Effector memory CD4-positive, alpha-beta T cell (primary cell): ENCODE results near the gene TTC21A.
A peak's percentile ranks its signal among the peaks of the same experiment; 100 is the strongest.

Experiments
- DNase-seq, 3 donors: peaks; one replicate each; pipeline ENCODE4 v3.0.0-alpha.2; 2020
- H3K27ac ChIP-seq: 2 replicates; pipeline ENCODE4 v1.7.0; 2013; ENCODE audit warnings: mild to moderate bottlenecking, low read length, moderate library complexity; ENCODE audit not compliant: insufficient read depth, poor library complexity, severe bottlenecking
- H3K27me3 ChIP-seq: replicated peaks from 2 replicates; pipeline ENCODE4 v1.7.0; 2013; ENCODE audit warnings: mild to moderate bottlenecking, low read length; ENCODE audit not compliant: insufficient read depth, control insufficient read depth, poor library complexity, severe bottlenecking
- H3K36me3 ChIP-seq: 2 replicates; pipeline ENCODE4 v1.7.0; 2013; ENCODE audit warnings: mild to moderate bottlenecking, low read length, moderate library complexity; ENCODE audit not compliant: control insufficient read depth, insufficient read depth
- H3K4me1 ChIP-seq: 2 replicates; pipeline ENCODE4 v1.7.0; 2013; ENCODE audit warnings: low read length, mild to moderate bottlenecking; ENCODE audit not compliant: control insufficient read depth, insufficient read depth, poor library complexity, severe bottlenecking
- H3K4me3 ChIP-seq: 2 replicates; pipeline ENCODE4 v1.7.0; 2013; ENCODE audit warnings: low read length, low read depth, mild to moderate bottlenecking; ENCODE audit not compliant: insufficient read depth, poor library complexity, severe bottlenecking
- H3K9me3 ChIP-seq: 2 replicates; pipeline ENCODE4 v1.7.0; 2013; ENCODE audit warnings: mild to moderate bottlenecking, low read length, moderate library complexity; ENCODE audit not compliant: control insufficient read depth

The TTC21A gene

GRCh38 chr3:39149498-39150147 is 42.1 kb downstream of the TTC21A start:
- peaks cover 68% of the 10 kb centered on the region for H3K4me1 ChIP-seq
- H3K27me3 ChIP-seq, result no peaks in the 10 kb centered on the region
- DNase-seq, result no peak
- H3K9me3 ChIP-seq, result no peaks in the 10 kb centered on the region
- peak overlapping the region; percentile 99 for H3K27ac ChIP-seq
- H3K4me3 ChIP-seq, result no peak overlapping the region
- peaks cover 21% of the 10 kb centered on the region for H3K36me3 ChIP-seq

- peak overlapping the region; percentile 91 for H3K4me3 ChIP-seq
- no peaks in the 10 kb centered on the region for H3K27me3 ChIP-seq
- peak overlapping the region; percentile 99 for H3K27ac ChIP-seq
- H3K4me1 ChIP-seq, result peaks cover 68% of the 10 kb centered on the region
- DNase-seq, result no peak
- H3K9me3 ChIP-seq, result no peaks in the 10 kb centered on the region
- H3K36me3 ChIP-seq, result peaks cover 14% of the 10 kb centered on the region
Observed at GRCh38 chr3:39150148-39150802, 42.8 kb downstream of the TTC21A start.

GRCh38 chr3:39150803-39151631 is 43.5 kb downstream of the TTC21A start:
- peak; percentile 42 to 58 (median 54) for DNase-seq
- Histone ChIP-seq H3K36me3 (peaks cover 7% of the 10 kb centered on the region), H3K27me3 (no peaks in the 10 kb centered on the region), H3K4me1 (peaks cover 66% of the 10 kb centered on the region), H3K9me3 (no peaks in the 10 kb centered on the region), H3K4me3 (peak overlapping the region; percentile 91), H3K27ac (peak overlapping the region; percentile 99)

GRCh38 chr3:39153977-39154279 is 46.4 kb downstream of the TTC21A start:
- peaks cover 37% of the 10 kb centered on the region for H3K4me1 ChIP-seq
- peak overlapping the region; percentile 99 for H3K27ac ChIP-seq
- H3K4me3 ChIP-seq, result peak overlapping the region; percentile 49
- H3K27me3 ChIP-seq, result no peaks in the 10 kb centered on the region
- H3K36me3 ChIP-seq, result no peaks in the 10 kb centered on the region
- DNase-seq, result no peak
- H3K9me3 ChIP-seq, result no peaks in the 10 kb centered on the region

GRCh38 chr3:39154280-39155021 is 47.0 kb downstream of the TTC21A start:
- no peak for DNase-seq
- H3K4me3 ChIP-seq, result no peak overlapping the region
- peaks cover 32% of the 10 kb centered on the region for H3K4me1 ChIP-seq
- no peaks in the 10 kb centered on the region for H3K36me3 ChIP-seq
- H3K27me3 ChIP-seq, result no peaks in the 10 kb centered on the region
- H3K9me3 ChIP-seq, result no peaks in the 10 kb centered on the region
- peak overlapping the region; percentile 99 for H3K27ac ChIP-seq

GRCh38 chr3:39156421-39156820 is 48.9 kb downstream of the TTC21A start:
- DNase-seq, result no peak
- no peak overlapping the region for H3K4me3 ChIP-seq
- H3K9me3 ChIP-seq, result no peaks in the 10 kb centered on the region
- no peak overlapping the region for H3K27ac ChIP-seq
- no peaks in the 10 kb centered on the region for H3K36me3 ChIP-seq
- H3K27me3 ChIP-seq, result no peaks in the 10 kb centered on the region
- peaks cover 13% of the 10 kb centered on the region for H3K4me1 ChIP-seq

GRCh38 chr3:39157359-39157758 is 49.9 kb downstream of the TTC21A start:
- H3K27ac ChIP-seq, result no peak overlapping the region

GRCh38 chr3:39158148-39158715 is 50.8 kb downstream of the TTC21A start:
- no peaks in the 10 kb centered on the region for H3K9me3 ChIP-seq
- DNase-seq, result no peak
- H3K27me3 ChIP-seq, result no peaks in the 10 kb centered on the region
- no peak overlapping the region for H3K4me3 ChIP-seq
- no peaks in the 10 kb centered on the region for H3K36me3 ChIP-seq
- peaks cover 3% of the 10 kb centered on the region for H3K4me1 ChIP-seq
- no peak overlapping the region for H3K27ac ChIP-seq

More at GRCh38 chr3:39157359-39157758, 49.9 kb downstream of the TTC21A start:
- peaks cover 3% of the 10 kb centered on the region for H3K4me1 ChIP-seq
- no peak for DNase-seq
- H3K27me3 ChIP-seq, result no peaks in the 10 kb centered on the region
- no peaks in the 10 kb centered on the region for H3K9me3 ChIP-seq
- no peak overlapping the region for H3K4me3 ChIP-seq
- no peaks in the 10 kb centered on the region for H3K36me3 ChIP-seq

GRCh38 chr3:39164414-39164813 is 56.9 kb downstream of the TTC21A start:
- H3K4me1 ChIP-seq, result no peaks in the 10 kb centered on the region
- H3K4me3 ChIP-seq, result no peak overlapping the region
- H3K27ac ChIP-seq, result no peak overlapping the region
- H3K9me3 ChIP-seq, result no peaks in the 10 kb centered on the region
- no peaks in the 10 kb centered on the region for H3K36me3 ChIP-seq
- DNase-seq, result no peak
- H3K27me3 ChIP-seq, result no peaks in the 10 kb centered on the region
